WI38 (cell line): ENCODE measurements around the gene UBE2G2.

Source experiments
- H3K4me3 ChIP-seq: 2 replicates; pipeline ENCODE4 v1.5.1; 2011; ENCODE audit warnings: low read depth, mild to moderate bottlenecking, control low read depth, low read length
- CTCF ChIP-seq: IDR thresholded peaks from 2 replicates; pipeline ENCODE4 v1.5.1; 2012; ENCODE audit warnings: low read depth, mild to moderate bottlenecking, control low read depth, low read length

UBE2G2 gene

DNA sequence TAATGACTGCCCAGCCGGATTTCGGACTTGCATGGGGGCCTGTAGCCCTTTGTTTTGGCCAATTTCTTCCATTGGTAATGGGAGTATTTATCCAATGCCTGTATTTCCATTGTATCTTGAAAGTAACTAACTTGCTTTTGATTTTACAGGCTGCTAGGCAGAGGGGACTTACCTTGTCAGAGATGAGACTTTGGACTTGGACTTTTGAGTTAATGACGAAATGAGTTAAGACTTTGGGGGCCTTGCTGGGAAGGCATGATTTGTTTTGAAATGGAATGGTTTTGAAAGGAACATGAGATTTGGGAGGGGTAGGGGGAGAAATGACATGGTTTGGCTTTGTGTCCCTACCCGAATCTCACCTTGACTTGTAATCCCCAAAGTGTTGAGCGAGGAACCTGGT, 9.6 kb downstream of the UBE2G2 start:
- TF ChIP-seq CTCF: no peak
- H3K4me3 ChIP-seq: no peak overlapping the region

DNA sequence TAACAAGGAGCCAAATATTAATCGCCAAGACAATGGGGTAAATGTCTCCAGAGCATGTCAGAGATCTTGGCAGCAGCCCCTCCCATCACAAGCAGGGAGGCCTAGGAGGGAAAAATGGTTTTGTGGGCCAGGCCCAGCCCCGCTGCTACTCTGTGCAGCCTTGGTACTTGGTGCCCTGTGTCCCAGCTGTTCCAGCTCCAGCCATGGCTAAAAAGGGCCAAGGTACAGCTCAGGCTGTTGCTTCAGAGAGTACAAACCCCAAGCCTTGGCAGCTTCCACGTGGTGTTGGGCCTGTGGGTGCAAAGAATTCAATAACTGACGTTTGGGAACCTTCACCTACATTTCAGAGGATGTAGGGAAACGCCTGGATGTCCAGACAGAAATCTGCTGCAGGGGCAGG, 10.4 kb downstream of the UBE2G2 start:
- H3K4me3 ChIP-seq: no peak overlapping the region
- no peak for TF ChIP-seq CTCF

DNA sequence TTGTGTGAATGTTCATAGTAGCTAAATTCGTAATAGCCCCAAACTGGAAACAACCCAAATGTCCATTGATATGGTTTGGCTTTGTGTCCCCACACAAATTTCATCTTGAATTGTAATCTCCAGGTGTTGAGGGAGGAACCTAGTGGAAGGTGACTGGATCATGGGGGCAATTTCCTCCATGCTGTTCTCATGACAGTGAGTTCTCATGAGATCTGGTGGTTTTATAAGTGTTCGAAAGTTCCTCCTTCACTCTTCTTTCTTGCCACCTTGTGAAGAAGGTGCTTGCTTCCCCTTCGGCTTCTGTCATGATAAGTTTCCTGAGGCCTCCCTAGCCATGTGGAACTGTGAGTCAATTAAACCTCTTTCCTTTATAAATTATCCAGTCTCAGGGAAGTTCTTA, 11.3 kb downstream of the UBE2G2 start:
- H3K4me3 ChIP-seq: no peak overlapping the region

GRCh38 chr21:44789880-44790279, 11.7 kb downstream of the UBE2G2 start:
- no peak for TF ChIP-seq CTCF
- H3K4me3 ChIP-seq: no peak overlapping the region

More for the DNA sequence above, 11.3 kb downstream of the UBE2G2 start:
- no peak for TF ChIP-seq CTCF

GRCh38 chr21:44785620-44786335, 15.8 kb downstream of the UBE2G2 start:
- no peak for TF ChIP-seq CTCF
- no peak overlapping the region for H3K4me3 ChIP-seq

DNA sequence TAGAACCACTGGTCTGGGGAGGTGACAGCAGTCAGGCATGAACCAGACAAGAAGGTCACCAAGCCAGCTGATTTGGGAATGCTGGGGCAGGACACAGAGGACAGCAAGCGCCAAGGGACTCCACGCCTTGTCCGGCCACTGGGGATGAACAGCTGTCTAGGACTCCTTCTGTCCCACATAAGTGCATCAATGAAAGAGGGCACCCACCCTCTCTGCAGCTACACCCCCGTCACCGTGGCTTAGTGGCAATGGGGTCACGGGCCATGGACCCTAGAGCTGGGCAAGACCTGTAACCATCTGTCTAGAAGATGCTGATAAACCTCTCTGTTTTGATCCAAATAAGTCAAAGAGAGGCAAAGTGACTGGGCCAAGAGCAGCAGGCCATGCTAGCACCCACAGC, 16.8 kb downstream of the UBE2G2 start:
- H3K4me3 ChIP-seq: no peak overlapping the region
- TF ChIP-seq CTCF: no peak

DNA sequence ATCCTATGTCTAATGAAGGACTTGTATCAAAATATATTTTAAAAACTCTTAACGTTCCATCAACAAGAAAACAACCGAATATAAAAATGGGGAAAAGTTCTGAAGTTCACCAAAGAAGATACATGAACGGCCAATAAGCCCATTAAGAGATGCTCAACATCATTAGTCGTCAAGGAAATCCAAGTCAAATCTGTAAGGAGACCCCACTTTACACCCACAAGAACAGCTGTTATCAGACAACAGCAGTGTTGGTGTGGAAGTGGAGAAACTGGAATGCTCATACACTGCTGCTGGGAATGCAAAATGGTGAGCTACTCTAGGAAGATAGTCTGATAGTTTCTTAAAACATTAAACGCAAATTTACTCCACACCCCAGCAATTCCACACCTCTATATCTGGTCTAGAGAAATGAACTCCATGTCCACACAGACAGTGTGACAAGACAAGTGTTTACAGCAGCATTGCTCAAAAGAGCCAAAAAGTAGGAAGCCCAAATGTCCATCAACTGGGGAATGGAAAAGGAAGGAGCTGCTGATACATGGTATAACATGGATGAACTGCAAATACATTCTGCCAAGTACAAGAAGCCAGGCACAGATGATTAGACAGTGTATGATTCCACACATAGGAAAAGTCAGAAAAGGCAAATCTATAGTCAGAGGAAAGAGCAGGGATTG, 18.5 kb downstream of the UBE2G2 start:
- TF ChIP-seq CTCF: no peak
- no peak overlapping the region for H3K4me3 ChIP-seq
